Measurements from ENCODE around the gene EIF2AK2.

DNA sequence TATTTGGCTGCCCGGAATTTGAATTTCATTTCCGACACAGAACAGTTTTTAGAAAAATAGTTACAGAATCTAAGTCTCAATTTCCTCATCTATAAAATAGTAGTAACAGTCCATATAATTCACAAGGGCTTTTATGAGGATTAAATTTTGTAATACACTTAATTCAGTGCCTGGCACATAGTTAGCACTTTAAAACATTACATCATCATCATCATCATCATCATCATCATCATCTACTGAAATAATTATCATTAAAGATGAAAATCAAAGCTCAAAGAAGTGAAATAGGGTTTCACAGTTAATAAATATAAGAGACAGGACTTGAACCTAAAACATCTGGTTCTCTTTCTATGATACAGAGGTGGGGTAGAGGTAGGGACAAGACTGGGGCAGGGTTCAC is 85.8 kb downstream of the EIF2AK2 start:
- TF ChIP-seq CTCF (IDR thresholded peaks at IDR 0.05) (no peak), POLR2A (IDR thresholded peaks at IDR 0.05) (no peak)
